ENCODE measurements around the gene CSTF3. TPM values are rescaled to one million over a fixed set of nuclear protein-coding genes. Genes with fewer than 3 reads are reported as not detected.

Gene CSTF3
- total and polyA plus RNA-seq, 4 donors: 11.4 to 21.1 (median 18.6) TPM

GRCh38 chr11:33089776-33090175, 71.5 kb downstream of the CSTF3 start:
- intact Hi-C loops (cut with DNase I): no loop called here
- Histone ChIP-seq H3K9me3 (ENCODE audit: control insufficient read depth, low read length) (no peaks in the 10 kb centered on the region), H3K4me1 (ENCODE audit: control insufficient read depth in 1 of 2, insufficient read depth in 2 of 2, low read length in 2 of 2) (no peaks in the 10 kb centered on the region), H3K27me3 (ENCODE audit: control insufficient read depth in 1 of 2, insufficient read depth in 2 of 2, low read length in 1 of 2) (no peaks in the 10 kb centered on the region), H3K27ac (ENCODE audit: low read depth in 1 of 2, low read length in 2 of 2) (no peak overlapping the region), H3K4me3 (ENCODE audit: low read length in 2 of 2) (no peak overlapping the region), H3K36me3 (ENCODE audit: control insufficient read depth in 1 of 2, insufficient read depth in 2 of 2, low read length in 1 of 2) (no peaks in the 10 kb centered on the region)
- DNase-seq: no peak
- ATAC-seq (ENCODE audit: low FRiP score): no peak

DNA sequence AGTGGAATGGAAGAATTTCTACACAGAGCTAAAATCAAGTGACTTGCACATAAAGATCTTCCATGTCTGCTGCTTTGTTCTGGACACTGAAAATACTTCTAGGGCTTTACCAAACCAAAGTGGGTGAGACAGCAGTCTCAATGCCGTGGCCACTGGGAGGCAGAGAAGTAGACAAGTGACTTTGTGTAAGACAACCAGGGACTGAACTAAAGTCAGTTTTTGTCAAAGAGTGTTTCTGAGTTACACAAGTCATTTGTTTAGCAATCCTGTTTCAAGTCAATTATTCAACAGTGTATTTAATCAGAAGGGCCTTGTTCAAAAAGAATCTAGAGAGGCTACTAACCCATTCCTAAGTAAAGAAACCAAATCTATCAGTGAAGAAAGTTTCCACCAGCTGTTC, 75.3 kb downstream of the CSTF3 start:
- intact Hi-C loops (cut with DNase I): no loop called here
- Histone ChIP-seq H3K4me3 (ENCODE audit: low read length in 2 of 2) (no peak overlapping the region), H3K27me3 (ENCODE audit: control insufficient read depth in 1 of 2, insufficient read depth in 2 of 2, low read length in 1 of 2) (no peaks in the 10 kb centered on the region), H3K9me3 (ENCODE audit: control insufficient read depth, low read length) (no peaks in the 10 kb centered on the region), H3K36me3 (ENCODE audit: control insufficient read depth in 1 of 2, insufficient read depth in 2 of 2, low read length in 1 of 2) (no peaks in the 10 kb centered on the region), H3K4me1 (ENCODE audit: control insufficient read depth in 1 of 2, insufficient read depth in 2 of 2, low read length in 2 of 2) (no peaks in the 10 kb centered on the region), H3K27ac (ENCODE audit: low read depth in 1 of 2, low read length in 2 of 2) (no peak overlapping the region)
- WGBS, 2 donors: 82 to 87% methylated on average over 1 of the region's 1 CpG
- DNase-seq (no peak), ATAC-seq (ENCODE audit: low FRiP score) (no peak)

DNA sequence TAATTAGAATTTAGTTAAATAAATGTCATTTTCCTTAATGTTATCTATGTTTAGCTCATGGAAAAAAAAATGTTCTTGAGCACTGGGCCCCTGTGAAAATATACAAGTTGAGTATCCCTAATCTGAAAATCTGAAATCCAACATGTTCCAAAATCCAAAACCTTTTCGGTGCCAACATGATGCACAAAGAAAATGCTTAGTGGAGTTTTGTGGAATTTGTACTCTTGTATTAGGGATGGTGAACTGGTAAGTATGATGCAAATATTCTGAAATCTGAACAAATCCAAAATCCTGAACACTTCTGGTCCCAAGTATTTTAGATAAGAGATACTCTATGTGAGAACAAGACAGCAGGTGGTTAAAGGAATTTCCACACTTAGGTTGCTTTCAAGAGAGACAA, 77.4 kb downstream of the CSTF3 start:
- no peaks in the 10 kb centered on the region for H3K4me1 ChIP-seq (ENCODE audit: control insufficient read depth in 1 of 2, insufficient read depth in 2 of 2, low read length in 2 of 2)
- H3K27me3 ChIP-seq (ENCODE audit: control insufficient read depth in 1 of 2, insufficient read depth in 2 of 2, low read length in 1 of 2): no peaks in the 10 kb centered on the region
- ATAC-seq (ENCODE audit: low FRiP score) (no peak), DNase-seq (no peak)
- H3K36me3 ChIP-seq (ENCODE audit: control insufficient read depth in 1 of 2, insufficient read depth in 2 of 2, low read length in 1 of 2): no peaks in the 10 kb centered on the region
- intact Hi-C loops (cut with DNase I): no loop called here
- H3K9me3 ChIP-seq (ENCODE audit: control insufficient read depth, low read length): no peaks in the 10 kb centered on the region
- H3K4me3 ChIP-seq (ENCODE audit: low read length in 2 of 2): no peak overlapping the region
- H3K27ac ChIP-seq (ENCODE audit: low read depth in 1 of 2, low read length in 2 of 2): no peak overlapping the region
- 84 to 92% methylated on average over 1 of the region's 1 CpG for WGBS, 2 donors

- Histone ChIP-seq H3K9me3 (ENCODE audit: control insufficient read depth, low read length) (no peaks in the 10 kb centered on the region), H3K36me3 (ENCODE audit: control insufficient read depth in 1 of 2, insufficient read depth in 2 of 2, low read length in 1 of 2) (peaks cover 6 to 14% of the 10 kb centered on the region in 2 donors), H3K4me1 (ENCODE audit: control insufficient read depth in 1 of 2, insufficient read depth in 2 of 2, low read length in 2 of 2) (no peaks in the 10 kb centered on the region), H3K4me3 (ENCODE audit: low read length in 2 of 2) (no peak overlapping the region), H3K27me3 (ENCODE audit: control insufficient read depth in 1 of 2, insufficient read depth in 2 of 2, low read length in 1 of 2) (no peaks in the 10 kb centered on the region), H3K27ac (ENCODE audit: low read depth in 1 of 2, low read length in 2 of 2) (no peak overlapping the region)
- intact Hi-C loops (cut with DNase I): no loop called here
- DNase-seq (no peak), ATAC-seq (ENCODE audit: low FRiP score) (no peak)
- whole genome bisulfite sequencing, 2 donors: 75 to 85% methylated on average over 8 of the region's 8 CpGs
Measured at GRCh38 chr11:33072465-33072864, 88.8 kb downstream of the CSTF3 start.

DNA sequence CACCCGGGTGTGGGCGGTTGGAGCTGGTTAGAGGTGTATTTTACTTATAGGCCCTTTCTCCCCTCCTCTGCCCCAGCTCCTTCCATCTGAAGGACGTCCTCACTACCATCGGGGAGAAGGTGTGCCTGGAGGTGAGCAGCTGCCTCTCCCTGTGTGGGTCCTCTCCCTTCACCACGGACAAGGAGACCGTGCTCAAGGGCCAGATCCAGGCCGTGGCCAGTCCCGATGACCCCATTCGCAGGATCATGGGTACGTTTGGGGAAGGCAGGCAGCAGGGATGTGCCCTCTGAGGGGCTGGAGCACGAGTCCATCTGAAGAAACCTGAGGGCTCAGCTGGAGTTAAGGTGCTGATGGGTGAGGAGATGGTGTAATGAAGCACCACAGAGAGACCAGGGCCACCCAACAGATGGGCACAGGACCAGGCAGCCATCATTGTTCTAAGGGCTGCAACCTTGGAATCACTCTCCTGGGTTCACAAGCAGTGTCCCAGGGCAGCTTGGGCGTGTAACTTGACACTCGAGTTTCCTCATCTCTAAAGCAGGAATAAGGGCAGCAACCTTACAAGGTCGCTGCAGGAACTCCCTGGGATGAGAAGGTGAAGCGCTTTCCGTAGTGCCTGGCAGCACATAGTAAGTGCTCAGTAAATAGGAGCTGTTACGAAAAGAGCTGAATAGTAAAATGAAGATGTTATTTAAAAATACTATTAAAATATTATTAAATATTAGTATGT, 92.5 kb downstream of the CSTF3 start:
- intact Hi-C loops (cut with DNase I): no loop called here
- DNase-seq: no peak
- no peak overlapping the region for H3K4me3 ChIP-seq (ENCODE audit: low read length in 2 of 2)
- peaks cover 0 to 15% of the 10 kb centered on the region in 2 donors for H3K36me3 ChIP-seq (ENCODE audit: control insufficient read depth in 1 of 2, insufficient read depth in 2 of 2, low read length in 1 of 2)
- no peaks in the 10 kb centered on the region for H3K4me1 ChIP-seq (ENCODE audit: control insufficient read depth in 1 of 2, insufficient read depth in 2 of 2, low read length in 2 of 2)
- ATAC-seq (ENCODE audit: low FRiP score): no peak
- WGBS, 2 donors: 94 to 96% methylated on average over 17 of the region's 17 CpGs
- no peaks in the 10 kb centered on the region for H3K27me3 ChIP-seq (ENCODE audit: control insufficient read depth in 1 of 2, insufficient read depth in 2 of 2, low read length in 1 of 2)
- H3K27ac ChIP-seq (ENCODE audit: low read depth in 1 of 2, low read length in 2 of 2): no peak overlapping the region
- H3K9me3 ChIP-seq (ENCODE audit: control insufficient read depth, low read length): no peaks in the 10 kb centered on the region

DNA sequence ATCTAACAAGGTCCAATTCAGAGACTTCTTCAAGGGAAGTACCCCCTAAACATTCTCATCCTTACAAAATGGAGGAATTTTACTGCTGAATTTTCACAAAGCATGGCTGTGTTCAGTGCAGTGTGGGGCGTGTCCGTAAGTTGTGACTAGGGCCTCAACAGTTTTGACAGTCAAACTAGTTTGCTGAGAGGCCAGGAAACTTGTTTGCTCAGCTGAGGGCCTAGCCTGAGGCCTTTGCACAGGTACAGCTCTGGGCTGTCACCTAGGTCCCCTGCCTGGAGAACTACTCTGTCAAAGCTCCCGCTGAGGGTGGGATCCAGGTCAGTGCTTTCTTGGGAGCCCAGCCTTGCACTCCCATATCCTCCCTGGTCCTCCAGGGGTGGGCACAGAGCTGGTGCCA, 94.0 kb downstream of the CSTF3 start:
- intact Hi-C loops (cut with DNase I): no loop called here
- ATAC-seq (ENCODE audit: low FRiP score): no peak
- 96 to 98% methylated on average over 3 of the region's 3 CpGs for WGBS, 2 donors
- H3K36me3 ChIP-seq (ENCODE audit: control insufficient read depth in 1 of 2, insufficient read depth in 2 of 2, low read length in 1 of 2): peaks cover 0 to 13% of the 10 kb centered on the region in 2 donors
- H3K9me3 ChIP-seq (ENCODE audit: control insufficient read depth, low read length): no peaks in the 10 kb centered on the region
- DNase-seq: no peak
- H3K27ac ChIP-seq (ENCODE audit: low read depth in 1 of 2, low read length in 2 of 2): no peak overlapping the region
- no peaks in the 10 kb centered on the region for H3K27me3 ChIP-seq (ENCODE audit: control insufficient read depth in 1 of 2, insufficient read depth in 2 of 2, low read length in 1 of 2)
- no peaks in the 10 kb centered on the region for H3K4me1 ChIP-seq (ENCODE audit: control insufficient read depth in 1 of 2, insufficient read depth in 2 of 2, low read length in 2 of 2)
- H3K4me3 ChIP-seq (ENCODE audit: low read length in 2 of 2): no peak overlapping the region

GRCh38 chr11:33065445-33066178, 95.7 kb downstream of the CSTF3 start:
- intact Hi-C loops (cut with DNase I): loop anchor here in 1 of 2 donors (2.0 kb wide), 1 partner anchor 105 kb away; no protein-coding TSS in a partner anchor
- ATAC-seq (ENCODE audit: low FRiP score) (peak; percentile 73), DNase-seq (peak; percentile 77 to 82)
- H3K27ac ChIP-seq (ENCODE audit: low read depth in 1 of 2, low read length in 2 of 2): no peak overlapping the region
- no peaks in the 10 kb centered on the region for H3K9me3 ChIP-seq (ENCODE audit: control insufficient read depth, low read length)
- peaks cover 0 to 10% of the 10 kb centered on the region in 2 donors for H3K36me3 ChIP-seq (ENCODE audit: control insufficient read depth in 1 of 2, insufficient read depth in 2 of 2, low read length in 1 of 2)
- WGBS, 2 donors: 65% methylated on average over 22 of the region's 22 CpGs
- no peaks in the 10 kb centered on the region for H3K4me1 ChIP-seq (ENCODE audit: control insufficient read depth in 1 of 2, insufficient read depth in 2 of 2, low read length in 2 of 2)
- H3K4me3 ChIP-seq (ENCODE audit: low read length in 2 of 2): no peak overlapping the region
- no peaks in the 10 kb centered on the region for H3K27me3 ChIP-seq (ENCODE audit: control insufficient read depth in 1 of 2, insufficient read depth in 2 of 2, low read length in 1 of 2)

- 91 to 92% methylated on average over 5 of the region's 5 CpGs for WGBS, 2 donors
Measured at GRCh38 chr11:33064866-33065265, 96.4 kb downstream of the CSTF3 start.

More at GRCh38 chr11:33064866-33065265, 96.4 kb downstream of the CSTF3 start:
- no peak for ATAC-seq (ENCODE audit: low FRiP score)
- Histone ChIP-seq H3K9me3 (ENCODE audit: control insufficient read depth, low read length) (no peaks in the 10 kb centered on the region), H3K36me3 (ENCODE audit: control insufficient read depth in 1 of 2, insufficient read depth in 2 of 2, low read length in 1 of 2) (peaks cover 0 to 14% of the 10 kb centered on the region in 2 donors), H3K27ac (ENCODE audit: low read depth in 1 of 2, low read length in 2 of 2) (no peak overlapping the region), H3K4me1 (ENCODE audit: control insufficient read depth in 1 of 2, insufficient read depth in 2 of 2, low read length in 2 of 2) (no peaks in the 10 kb centered on the region), H3K4me3 (ENCODE audit: low read length in 2 of 2) (no peak overlapping the region), H3K27me3 (ENCODE audit: control insufficient read depth in 1 of 2, insufficient read depth in 2 of 2, low read length in 1 of 2) (no peaks in the 10 kb centered on the region)
- intact Hi-C loops (cut with DNase I): loop anchor here in 1 of 2 donors (2.0 kb wide), 1 partner anchor 104 kb away; no protein-coding TSS in a partner anchor
- no peak for DNase-seq

Measured in aorta (tissue), 5 donors.